ELF-1 (cell line): Measurements from ENCODE around the gene BNC2.

Source experiments
- DNase-seq: peaks from one replicate; pipeline ENCODE4 v3.0.0-alpha.2; 2016; ENCODE audit warnings: low read depth, low spot score

BNC2 gene

GRCh38 chr9:16602494-16602893, 268.0 kb downstream of the BNC2 start:
- DNase-seq: no peak

GRCh38 chr9:16601991-16602390, 268.5 kb downstream of the BNC2 start:
- no peak for DNase-seq

GRCh38 chr9:16598316-16598715, 272.2 kb downstream of the BNC2 start:
- no peak for DNase-seq

- no peak for DNase-seq
Observed at GRCh38 chr9:16597136-16597535, 273.3 kb downstream of the BNC2 start.

- DNase-seq: no peak
Observed at GRCh38 chr9:16595227-16595626, 275.2 kb downstream of the BNC2 start.

- no peak for DNase-seq
Observed at GRCh38 chr9:16594787-16595186, 275.7 kb downstream of the BNC2 start.

- DNase-seq: no peak
Observed at GRCh38 chr9:16593746-16594145, 276.7 kb downstream of the BNC2 start.

- DNase-seq: no peak
Observed at GRCh38 chr9:16591092-16591491, 279.4 kb downstream of the BNC2 start.

- DNase-seq: no peak
Observed at GRCh38 chr9:16585591-16585990, 284.9 kb downstream of the BNC2 start.

GRCh38 chr9:16579872-16580432, 290.5 kb downstream of the BNC2 start:
- no peak for DNase-seq

- DNase-seq: peak; percentile 16
Observed at GRCh38 chr9:16575986-16576245, 294.6 kb downstream of the BNC2 start.

GRCh38 chr9:16575142-16575985, 295.1 kb downstream of the BNC2 start:
- peak; percentile 15 for DNase-seq

GRCh38 chr9:16572005-16572734, 298.3 kb downstream of the BNC2 start:
- no peak for DNase-seq

- no peak for DNase-seq
Observed at GRCh38 chr9:16571127-16571802, 299.2 kb downstream of the BNC2 start.

- no peak for DNase-seq
Observed at GRCh38 chr9:16563446-16563845, 307.0 kb downstream of the BNC2 start.

GRCh38 chr9:16561121-16561520, 309.3 kb downstream of the BNC2 start:
- DNase-seq: no peak

- no peak for DNase-seq
Observed at GRCh38 chr9:16559418-16560188, 310.9 kb downstream of the BNC2 start.

GRCh38 chr9:16555802-16556201, 314.7 kb downstream of the BNC2 start:
- DNase-seq: no peak

GRCh38 chr9:16553869-16554540, 316.5 kb downstream of the BNC2 start:
- DNase-seq: no peak

GRCh38 chr9:16552252-16552651, 318.2 kb downstream of the BNC2 start:
- DNase-seq: peak; percentile 63

GRCh38 chr9:16551692-16552091, 318.8 kb downstream of the BNC2 start:
- no peak for DNase-seq
